HG03097 (cell line): ENCODE data around the gene AUH.
A peak's percentile ranks its signal among the peaks of the same experiment; 100 is the strongest.

Experiments used
- ATAC-seq: cut with Tn5 transposase; IDR thresholded peaks from one replicate; pipeline ENCODE4 v1.9.1; 2021; ENCODE audit not compliant: unreplicated experiment, low FRiP score

Gene AUH

DNA sequence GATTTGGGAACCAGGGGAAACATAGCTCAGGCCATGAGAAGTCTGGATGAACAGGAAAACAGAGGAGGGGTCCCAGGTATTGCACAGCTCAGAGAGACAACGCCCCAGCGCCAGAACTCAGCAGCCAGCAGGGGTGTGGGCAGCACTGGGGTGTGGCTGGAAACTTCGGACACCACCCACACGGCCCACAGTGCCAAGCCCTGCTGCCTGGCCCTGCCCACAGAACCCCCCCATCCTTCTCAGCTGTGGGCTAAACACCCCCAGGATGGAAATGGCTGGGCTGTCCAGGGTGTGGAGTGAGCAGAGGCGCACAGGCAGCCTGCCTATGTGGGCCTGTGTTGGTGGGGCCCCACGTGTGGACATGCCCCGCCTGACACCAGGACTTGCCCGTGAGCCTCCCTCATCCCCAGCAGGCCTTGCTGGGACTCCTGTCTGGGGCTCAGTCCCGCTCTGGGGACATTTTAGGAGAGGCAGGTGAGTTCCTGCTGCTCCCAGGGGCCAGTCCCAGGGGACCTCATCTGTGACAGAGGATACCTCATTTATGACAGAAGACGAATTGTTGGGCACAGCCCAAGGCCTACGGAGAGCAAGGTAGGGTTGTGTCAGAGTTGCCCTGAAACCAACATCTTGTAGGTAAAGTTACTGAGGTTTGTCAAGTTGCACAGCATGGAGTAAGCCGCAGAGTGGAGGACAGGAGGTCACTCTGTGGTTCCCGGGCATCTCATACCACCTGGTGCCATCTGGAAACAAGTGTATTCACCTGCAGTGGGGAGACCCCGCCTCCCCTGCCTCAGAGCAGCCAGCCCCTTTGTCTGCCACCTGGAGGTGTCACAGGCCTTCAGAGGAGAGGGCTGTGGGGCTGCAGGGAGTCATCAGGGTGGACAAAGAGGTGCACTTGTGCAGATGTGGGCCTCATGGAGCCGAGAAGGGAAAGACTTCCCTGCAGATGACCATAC is 183.2 kb downstream of the AUH start:
- no peak for ATAC-seq

DNA sequence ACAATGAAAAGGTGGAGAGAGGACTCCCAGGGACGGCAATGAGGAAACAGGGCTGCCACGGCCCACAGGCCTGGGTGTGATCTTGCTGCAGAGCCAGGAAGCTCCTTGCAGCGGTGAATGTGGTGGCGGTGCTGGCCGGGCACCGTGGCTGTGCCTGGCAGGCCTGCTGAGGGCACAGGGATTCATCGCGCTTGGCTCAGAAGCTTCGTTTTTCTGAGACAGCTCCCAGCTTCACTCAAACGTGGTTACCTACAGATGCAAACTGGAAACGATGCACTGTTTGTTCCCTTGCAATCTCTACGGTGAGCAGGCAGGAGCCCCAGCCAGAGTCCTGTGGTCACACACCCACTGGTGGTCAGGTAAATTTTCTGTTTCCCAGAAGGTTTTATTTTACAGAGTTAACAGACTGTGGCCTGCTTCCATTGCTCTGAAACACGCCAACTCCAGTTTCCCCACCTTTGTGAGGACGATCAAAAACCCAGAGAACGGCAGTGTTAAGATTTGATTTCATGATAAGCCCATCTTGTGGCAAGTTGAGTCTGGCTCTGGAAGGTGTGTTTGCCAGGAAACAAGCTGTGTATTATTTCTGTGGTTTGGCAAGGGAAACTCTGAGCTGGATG is 183.9 kb downstream of the AUH start:
- no peak for ATAC-seq

- ATAC-seq = no peak
Measured at GRCh38 chr9:91177081-91177480, 184.6 kb downstream of the AUH start.

DNA sequence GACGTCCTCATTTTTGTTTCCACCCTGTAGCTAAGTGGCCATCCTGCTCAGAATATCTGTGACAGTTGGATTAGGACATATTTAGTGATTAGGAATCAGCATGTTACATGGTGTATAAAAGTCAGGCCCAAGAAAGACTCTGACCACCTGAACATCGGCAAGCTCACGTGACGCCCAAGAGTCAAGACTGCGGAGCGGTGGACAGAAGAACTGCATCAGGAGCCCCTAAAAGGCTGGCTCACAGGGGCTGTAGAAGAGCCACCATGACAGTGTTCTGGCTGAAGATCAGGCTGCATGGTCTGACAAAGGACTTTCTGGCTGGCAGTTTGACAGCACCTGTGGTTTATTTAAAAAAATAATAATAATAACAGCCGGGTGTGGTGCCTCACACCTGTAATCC is 185.3 kb downstream of the AUH start:
- no peak for ATAC-seq

DNA sequence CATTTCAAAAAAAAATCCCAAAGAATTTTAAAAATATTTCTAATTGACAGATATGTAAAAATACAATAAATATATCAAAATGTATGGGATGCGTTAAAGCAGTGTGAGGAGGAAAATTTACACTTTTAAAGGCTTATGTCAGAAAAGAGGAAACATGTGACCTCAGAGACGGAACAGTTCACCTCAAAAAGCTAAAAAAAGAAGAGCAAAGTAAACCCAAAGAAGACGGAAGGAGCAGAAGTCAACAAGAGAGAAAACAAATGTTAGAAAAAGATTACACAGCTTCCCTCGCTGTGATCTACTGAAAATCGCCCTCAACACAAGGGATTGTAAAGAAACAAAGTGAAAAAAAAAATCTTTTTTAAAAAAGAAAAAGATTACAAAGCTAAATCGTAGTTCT is 186.9 kb downstream of the AUH start:
- ATAC-seq = no peak

- no peak for ATAC-seq
Measured at GRCh38 chr9:91172329-91172728, 189.4 kb downstream of the AUH start.

- ATAC-seq = no peak
Measured at GRCh38 chr9:91170951-91171350, 190.8 kb downstream of the AUH start.

GRCh38 chr9:91166796-91167366 is 194.8 kb downstream of the AUH start:
- ATAC-seq = no peak

DNA sequence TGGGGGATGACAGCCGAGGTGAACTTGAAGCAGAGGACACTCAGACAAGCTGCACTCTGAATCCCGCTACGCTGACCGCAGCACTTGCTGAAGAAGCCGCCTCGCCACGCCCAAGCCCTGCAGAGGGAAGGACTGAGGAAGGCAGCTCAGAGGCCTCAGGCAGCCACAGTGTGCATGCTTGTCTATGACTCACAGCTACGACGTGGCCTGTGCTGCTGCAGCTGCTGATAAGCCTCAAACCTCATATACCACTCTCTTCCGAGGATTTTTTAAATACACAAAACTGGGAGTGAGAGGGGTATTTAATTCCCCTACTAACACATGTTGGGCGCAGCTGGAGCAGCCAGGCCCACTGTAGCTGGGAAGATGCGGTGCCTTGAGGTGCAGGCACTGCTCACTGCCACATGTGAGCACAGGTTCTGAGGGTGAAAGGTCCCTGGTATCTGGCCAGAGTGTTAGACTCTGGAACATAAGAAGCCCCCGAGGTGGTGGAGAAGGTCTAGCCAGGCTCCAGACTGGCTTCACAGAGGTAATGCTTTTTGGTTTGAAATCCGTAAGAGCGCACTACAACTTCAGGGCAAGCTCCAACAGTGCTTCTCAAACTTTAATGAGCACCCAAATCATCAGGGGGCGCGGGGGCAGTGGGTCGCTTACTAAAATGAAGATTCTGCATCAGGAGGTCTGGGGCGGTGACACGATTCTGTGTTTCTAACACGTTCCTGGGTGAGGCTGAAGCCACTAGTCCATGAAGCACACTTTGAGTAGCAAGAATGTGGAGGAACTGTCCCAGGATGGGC is 196.8 kb downstream of the AUH start:
- peak; percentile 37 for ATAC-seq
